GM19099 (cell line): ENCODE measurements around the gene PTCH2.

Source experiments
- POLR2A ChIP-seq: IDR thresholded peaks from 3 replicates; pipeline ENCODE4 v1.6.1; 2011; ENCODE audit warnings: low read depth; ENCODE audit not compliant: insufficient read length; ENCODE audit errors: extremely low read depth

The PTCH2 gene

GRCh38 chr1:44828003-44828651 is 14.9 kb downstream of the PTCH2 start:
- TF ChIP-seq POLR2A, result no peak

GRCh38 chr1:44827197-44828002 is 15.7 kb downstream of the PTCH2 start:
- no peak for TF ChIP-seq POLR2A

DNA sequence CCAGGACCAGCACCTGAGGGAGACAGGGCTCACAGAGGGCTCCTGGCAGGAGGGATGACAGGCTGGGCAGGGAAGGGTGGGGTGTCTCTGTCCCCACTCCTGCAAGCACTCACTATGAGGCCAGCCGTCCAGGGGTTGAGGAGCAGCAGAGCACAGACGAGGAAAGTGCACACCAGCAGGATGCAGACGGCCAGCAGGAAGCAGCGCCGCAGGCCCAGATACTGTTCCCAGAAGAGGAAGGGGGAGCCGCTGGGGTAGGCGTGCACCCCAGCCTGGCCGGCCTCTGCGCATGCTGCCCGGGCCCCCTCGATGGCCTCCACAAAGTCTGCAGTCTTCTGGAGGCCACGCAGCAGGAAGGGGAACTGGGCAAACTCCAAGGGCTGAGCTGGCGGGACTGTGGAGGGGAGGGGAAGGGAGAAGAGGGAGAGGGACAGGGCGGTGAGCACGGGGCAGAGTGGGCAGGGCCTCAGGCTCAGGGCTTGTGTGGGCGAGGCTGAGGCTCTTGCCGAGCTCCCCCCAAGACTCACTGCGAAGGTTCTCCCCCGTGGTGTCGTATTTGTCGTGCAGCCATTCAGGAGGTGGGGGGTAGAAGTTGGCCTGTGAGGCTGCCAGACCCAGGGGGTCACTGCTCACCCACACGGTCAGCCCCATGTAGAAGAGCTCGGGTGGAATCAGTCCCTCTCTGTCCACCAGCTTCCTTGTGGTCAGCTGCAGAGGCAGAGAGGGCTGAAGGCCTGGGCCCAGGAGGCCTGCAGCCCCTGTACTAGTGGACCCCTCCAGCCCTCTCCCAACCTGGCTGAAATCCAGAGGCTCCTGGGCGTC is 16.5 kb downstream of the PTCH2 start:
- no peak for TF ChIP-seq POLR2A

DNA sequence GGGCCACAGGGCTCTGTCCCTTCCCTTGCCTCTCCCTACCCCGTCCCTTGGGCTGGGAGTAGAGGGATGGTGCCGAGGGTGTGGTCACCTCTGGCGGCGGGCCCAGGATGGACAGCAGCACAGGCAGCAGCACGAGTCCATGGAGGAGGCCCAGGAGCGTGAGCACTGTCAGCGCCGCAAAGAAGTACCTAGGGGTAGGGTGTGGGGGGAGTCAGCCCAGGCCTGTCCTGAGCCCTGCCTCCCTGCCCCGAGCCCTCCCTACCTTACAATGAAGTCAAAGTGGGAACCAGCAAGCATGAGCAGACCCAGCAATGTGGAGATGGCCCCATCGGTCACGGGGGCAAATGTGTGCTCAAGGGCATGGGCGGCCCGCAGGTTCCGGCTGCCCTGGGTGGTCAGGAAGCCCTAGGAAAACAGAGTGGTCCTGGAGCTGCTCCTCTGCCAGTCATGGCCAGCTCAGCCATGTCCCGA is 20.0 kb downstream of the PTCH2 start:
- no peak for TF ChIP-seq POLR2A

DNA sequence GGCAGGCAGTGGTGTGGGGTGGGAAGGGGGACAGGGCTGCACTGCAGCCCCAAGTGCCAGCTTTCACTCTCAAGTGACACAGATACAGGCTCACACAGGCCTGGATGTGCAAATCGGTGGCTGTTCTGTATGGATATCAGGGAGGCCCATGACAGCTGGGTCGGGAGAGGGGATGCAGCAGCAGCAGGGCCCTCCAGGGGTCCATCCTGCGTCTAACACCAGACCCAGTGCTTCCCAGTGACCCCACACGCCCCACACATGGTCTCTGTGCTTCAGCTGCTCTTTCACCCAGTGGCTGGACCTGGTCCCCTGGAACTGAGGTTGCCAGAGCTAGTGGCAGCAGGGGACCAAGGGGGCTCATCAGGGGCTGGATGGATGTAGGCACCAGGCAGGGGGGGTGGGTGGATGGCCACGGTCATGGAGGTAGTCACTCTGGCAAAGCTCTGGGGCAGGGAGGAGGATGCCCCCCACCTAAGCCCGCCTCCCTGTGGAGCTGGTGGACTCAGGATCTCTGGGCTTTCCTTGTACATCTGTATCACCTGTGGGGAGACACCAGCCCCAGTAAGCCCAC is 20.8 kb downstream of the PTCH2 start:
- no peak for TF ChIP-seq POLR2A

- TF ChIP-seq POLR2A, result no peak
Observed at GRCh38 chr1:44821240-44821715, 21.8 kb downstream of the PTCH2 start.

GRCh38 chr1:44820328-44821239 is 22.5 kb downstream of the PTCH2 start:
- TF ChIP-seq POLR2A, result no peak

GRCh38 chr1:44819608-44820327 is 23.3 kb downstream of the PTCH2 start:
- TF ChIP-seq POLR2A, result peak; percentile 100

- no peak for TF ChIP-seq POLR2A
Observed at GRCh38 chr1:44819196-44819607, 23.9 kb downstream of the PTCH2 start.

DNA sequence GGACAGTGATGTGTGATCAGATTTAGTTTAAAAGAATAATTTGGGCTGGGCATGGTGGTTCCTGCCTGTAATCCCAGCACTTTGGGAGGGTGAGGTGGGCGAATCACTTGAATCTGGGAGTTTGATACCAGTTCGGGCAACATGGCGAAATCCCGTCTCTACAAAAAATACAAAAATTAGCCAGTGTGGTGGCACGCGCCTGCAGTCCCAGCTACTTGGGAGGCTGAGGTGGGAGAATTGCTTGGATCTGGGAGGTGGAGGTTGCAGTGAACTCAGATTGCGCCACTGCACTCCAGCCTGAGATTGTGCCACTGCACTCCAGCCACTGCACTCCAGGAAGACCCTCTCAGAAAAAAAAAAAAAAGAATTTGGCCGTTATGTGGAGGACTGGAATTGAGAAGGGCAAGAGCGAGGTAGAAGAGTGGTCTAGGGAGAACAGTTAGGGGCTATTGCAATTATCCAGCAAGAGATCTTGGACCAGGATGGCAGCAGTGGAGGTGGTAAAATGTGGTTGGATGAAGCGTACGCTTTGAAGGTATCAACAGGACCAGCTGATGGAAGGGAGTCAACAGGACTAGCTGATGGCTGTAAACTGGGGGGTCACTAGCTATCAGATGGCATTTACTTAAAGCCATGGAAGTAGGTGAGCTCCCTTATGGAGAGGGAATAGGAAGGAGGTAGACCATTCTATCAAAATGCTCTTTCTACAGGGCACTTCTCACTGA is 25.1 kb downstream of the PTCH2 start:
- TF ChIP-seq POLR2A, result no peak

DNA sequence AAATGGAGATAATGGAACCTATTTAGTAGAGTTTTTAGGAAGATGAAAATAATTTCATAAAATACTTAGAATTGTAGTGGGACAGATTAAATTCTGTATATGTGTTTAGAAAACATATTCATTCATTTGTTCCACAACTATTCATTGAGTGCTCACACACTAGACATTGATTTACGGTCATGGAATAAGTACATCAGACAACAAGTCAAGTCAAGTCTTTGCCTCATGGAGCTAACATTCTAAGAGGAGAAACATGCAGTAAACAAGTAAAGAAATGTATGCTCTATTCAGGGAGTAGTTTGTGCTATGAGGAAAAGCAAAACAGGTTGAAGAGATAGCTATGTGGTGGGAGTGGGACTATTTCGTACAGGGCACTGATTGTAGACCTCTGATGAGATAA is 25.7 kb downstream of the PTCH2 start:
- TF ChIP-seq POLR2A, result no peak

- no peak for TF ChIP-seq POLR2A
Observed at GRCh38 chr1:44812822-44813543, 30.1 kb downstream of the PTCH2 start.
